ENCODE data around the gene KIAA1671.

DNA sequence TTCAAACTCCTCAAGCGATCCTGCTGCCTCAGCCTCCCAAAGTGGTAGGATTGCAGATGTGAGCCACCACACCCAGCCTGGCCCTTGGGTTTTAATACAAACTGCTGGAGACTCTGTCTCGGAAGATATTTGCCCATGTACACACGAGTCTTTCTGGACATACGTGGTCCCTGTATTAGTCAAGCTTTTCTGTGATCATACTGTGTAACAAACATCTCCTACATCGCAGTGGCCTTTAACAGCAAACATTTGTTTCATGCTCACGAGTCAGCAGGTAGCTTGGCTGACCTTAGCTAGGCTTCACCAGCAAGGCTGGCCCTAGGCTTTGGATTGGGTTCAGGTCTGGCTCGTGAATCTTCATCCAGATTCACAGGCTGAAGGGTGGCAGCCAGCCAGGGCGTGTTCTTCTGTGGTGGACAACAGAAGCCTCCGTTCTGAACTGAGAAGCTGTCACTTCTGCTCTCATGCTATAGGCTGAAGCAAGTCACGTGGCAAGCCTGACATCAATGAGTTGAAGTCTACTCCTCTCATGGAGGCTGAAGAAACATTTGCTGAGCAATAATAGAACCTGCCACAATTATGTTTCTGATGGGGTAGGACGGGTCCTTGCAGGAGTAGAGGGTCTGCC lies 8.8 kb downstream of the KIAA1671 start:
- TF ChIP-seq, protein P1, sequence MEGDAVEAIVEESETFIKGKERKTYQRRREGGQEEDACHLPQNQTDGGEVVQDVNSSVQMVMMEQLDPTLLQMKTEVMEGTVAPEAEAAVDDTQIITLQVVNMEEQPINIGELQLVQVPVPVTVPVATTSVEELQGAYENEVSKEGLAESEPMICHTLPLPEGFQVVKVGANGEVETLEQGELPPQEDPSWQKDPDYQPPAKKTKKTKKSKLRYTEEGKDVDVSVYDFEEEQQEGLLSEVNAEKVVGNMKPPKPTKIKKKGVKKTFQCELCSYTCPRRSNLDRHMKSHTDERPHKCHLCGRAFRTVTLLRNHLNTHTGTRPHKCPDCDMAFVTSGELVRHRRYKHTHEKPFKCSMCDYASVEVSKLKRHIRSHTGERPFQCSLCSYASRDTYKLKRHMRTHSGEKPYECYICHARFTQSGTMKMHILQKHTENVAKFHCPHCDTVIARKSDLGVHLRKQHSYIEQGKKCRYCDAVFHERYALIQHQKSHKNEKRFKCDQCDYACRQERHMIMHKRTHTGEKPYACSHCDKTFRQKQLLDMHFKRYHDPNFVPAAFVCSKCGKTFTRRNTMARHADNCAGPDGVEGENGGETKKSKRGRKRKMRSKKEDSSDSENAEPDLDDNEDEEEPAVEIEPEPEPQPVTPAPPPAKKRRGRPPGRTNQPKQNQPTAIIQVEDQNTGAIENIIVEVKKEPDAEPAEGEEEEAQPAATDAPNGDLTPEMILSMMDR (optimal IDR thresholded peaks at IDR 0.05 in 1 of 3, IDR thresholded peaks at IDR 0.05 in 1 of 3, conservative IDR thresholded peaks at IDR 0.05 in 1 of 3; ENCODE audit: extremely low read depth in 1 of 3, insufficient read depth in 2 of 3, low read length in 3 of 3) = no peak
- TF ChIP-seq EZH2 (IDR thresholded peaks at IDR 0.05; ENCODE audit: low read length) = no peak

Measured in keratinocyte (primary cell).